NCI-H1694 treated with DMSO at 0.1 percent for 48 hours (cell line): Measurements from ENCODE around the gene HSFX3.
"Not testable (repeated sequence)": the region's sequence is repeated elsewhere in the genome, so short reads cannot be mapped to it uniquely, and the experiment has no call there.

Source experiments
- DNase-seq: peaks from one replicate; lab custom pipeline; 2025; lab: John Stamatoyannopoulos, UW

HSFX3 gene

DNA sequence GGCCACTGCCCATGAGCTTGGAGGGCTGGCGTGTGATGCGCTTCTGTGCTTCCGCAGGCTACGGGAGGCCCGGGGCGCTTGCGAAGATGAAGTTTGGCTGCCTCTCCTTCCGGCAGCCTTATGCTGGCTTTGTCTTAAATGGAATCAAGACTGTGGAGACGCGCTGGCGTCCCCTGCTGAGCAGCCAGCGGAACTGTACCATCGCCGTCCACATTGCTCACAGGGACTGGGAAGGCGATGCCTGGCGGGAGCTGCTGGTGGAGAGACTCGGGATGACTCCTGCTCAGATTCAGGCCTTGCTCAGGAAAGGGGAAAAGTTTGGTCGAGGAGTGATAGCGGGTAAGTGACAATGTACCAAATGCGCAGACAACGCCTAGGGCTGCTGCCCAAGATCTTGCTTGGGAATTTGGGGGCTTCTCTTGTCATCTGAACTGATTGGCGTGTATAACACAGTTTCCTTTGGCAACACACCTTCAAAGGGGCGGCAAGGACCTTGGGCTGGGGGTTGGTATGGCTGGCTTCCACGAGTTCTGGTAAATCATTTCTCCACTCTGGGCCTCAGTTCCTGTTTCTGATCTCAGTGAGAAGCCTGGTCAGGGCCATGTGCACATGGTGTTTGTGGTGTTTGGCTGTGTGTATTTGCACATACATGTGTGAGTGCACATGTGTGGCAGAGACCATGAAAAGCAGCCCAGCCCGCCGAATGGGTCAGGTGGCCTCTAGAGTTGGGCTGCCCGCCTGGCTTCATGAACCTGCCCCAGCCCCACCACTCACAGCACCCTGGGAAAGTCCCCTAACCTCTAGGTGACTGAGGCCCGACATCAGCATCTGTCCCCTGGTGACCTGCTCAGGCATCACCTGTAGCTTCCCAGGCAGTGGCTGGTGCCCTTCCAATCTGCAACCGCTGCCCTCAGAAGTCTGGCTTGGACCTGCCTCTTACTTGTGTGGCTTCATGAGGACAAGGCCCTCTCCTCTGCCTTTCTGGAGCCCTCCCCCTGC is 3.9 kb downstream of the HSFX3 start:
- DNase-seq: peak; percentile 19

DNA sequence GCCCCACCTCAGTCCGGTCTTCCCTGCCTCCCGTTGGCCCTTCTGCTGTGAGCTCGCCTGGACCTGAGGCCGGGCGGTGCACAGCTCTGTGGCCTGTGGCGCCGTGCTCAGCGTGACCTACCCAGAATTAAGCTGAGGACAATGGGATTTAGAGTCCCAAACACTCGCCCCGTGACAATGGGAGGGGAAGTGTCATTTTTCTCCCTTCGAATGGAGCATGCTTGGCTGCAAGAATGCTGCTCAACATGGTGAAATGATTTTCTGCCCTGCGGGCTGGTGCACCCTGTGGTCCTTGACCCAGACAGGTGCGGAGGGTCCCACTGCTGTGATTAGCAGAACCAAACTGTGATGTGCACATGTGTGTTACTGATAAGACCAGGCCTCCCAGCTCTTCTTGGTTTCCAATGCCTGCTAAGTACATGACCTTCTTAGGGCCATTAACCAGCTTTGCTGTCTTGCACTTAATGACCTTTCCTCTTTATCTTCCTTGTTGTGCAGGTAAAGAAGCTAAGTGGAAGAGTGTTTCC is 8.1 kb downstream of the HSFX3 start:
- DNase-seq: no peak

DNA sequence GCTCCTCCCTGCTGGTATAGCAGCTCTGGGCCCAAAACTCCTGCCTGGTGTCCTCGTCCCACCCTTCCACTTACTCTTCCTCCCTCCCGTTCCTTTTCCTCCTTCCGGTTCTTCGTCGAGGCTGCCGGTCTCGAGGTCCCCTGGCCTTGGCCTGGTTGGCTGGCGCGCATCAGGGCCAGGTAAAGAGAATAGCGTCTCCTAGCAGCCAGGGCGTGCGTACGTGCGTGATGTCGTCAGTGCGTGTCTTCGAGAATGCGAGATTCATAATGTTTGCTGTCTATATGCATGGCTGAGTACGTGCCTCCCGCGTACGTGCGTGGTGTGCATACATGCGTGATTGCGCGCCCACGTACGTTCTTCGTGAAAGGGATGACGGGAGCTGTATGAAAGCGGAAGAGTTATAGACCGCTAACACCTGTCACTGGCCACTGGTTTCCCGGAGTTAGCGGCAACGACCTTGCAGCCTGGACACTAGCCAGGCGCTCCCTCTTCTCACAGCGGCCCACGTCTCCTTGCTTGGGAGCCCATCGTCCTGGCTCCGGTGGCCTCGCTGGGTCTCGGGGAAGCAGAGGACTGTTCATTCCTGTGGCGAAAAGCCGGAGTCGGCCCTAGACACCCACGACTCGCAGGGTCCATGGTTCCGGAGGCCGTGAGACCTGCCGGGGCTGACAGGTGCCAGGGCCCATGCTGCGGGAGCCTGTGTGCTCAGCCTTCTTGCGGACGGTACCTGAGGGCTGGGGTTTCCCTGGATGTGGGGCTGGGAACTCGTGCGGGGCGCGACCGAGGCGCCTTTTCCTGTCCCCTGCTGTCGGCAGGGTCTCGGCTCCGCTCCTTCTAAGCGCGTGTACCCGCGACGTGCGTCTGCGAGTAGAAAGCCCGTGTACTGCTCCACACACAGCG is 8.9 kb downstream of the HSFX3 start, which contains the start of gene EOLA1:
Gene EOLA1 (plus strand): TSS at position 392 of the 900 bp plus-strand sequence. CDS start 4,619 bp downstream, outside the sequence.
- DNase-seq: peak; percentile 89

DNA sequence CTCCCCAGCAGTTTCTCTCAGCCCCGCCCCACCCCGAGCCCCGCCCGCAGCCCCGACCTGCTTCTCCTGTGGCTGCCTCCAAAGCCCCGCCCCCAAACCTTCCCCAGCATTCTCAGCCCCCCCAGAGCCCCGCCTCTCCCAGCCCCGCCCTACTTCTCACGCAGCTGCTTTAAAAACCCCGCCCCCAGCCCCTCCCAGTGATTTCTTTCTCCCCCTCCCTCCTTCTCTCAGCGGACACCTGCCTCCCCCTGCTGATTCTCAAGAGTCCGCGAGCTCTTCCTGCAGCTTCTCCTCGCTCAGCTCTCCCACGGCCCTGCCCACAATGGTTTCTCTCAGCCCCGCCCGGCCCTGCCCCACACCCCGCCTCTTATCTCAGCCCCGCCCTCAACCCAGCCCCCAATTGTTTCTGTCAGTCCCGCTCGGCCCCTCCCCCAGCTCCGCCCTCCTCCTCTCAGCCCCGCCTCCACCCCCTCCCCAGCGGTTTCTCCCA is 9.5 kb downstream of the HSFX3 start:
- peak; percentile 90 for DNase-seq

DNA sequence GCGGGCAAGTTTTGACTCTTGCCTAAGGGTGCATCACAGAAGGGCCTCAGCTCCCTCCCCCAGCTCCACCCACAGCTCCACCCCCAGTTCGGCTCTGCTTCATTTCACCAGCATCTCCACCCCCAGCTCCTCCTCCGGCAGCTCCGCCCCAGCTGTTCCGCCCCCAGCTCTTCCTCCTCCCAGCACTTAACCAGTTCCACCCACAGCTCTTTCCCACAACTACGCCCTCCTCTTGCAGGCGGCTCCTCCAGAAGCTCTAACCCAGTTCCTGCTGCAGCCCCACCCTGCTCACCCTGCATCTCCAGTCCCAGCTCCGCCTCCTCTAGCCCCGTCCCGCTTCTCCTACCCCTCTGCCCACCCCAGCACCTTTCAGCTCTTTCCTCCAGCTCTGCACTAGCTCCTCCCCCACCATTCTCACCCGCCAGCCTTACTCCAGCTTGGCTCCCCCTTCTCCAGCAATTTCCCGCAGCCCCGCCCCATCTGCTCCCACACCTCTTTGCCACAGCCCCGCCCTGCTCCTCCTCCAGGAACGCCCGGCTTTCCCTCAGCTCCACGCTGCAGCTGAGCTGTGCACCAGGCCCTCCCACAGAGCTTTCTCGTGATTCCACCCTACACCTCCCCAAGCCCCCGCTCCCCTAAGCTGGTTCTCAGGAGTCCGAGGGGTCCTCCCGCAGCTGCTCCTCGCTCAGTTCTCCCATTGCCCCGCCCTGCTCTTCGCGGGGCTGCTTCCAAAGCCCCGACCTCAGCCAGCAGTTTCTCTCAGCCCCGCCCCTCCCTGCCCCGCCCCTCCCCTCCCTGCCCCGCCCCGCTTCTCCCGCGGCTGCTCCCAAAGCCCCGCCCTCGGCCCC is 10.2 kb downstream of the HSFX3 start:
- peak; percentile 93 for DNase-seq

- DNase-seq: not testable (repeated sequence)
These were observed 12.2 kb downstream of the HSFX3 start for GRCh38 chrX:149537474-149537873.

DNA sequence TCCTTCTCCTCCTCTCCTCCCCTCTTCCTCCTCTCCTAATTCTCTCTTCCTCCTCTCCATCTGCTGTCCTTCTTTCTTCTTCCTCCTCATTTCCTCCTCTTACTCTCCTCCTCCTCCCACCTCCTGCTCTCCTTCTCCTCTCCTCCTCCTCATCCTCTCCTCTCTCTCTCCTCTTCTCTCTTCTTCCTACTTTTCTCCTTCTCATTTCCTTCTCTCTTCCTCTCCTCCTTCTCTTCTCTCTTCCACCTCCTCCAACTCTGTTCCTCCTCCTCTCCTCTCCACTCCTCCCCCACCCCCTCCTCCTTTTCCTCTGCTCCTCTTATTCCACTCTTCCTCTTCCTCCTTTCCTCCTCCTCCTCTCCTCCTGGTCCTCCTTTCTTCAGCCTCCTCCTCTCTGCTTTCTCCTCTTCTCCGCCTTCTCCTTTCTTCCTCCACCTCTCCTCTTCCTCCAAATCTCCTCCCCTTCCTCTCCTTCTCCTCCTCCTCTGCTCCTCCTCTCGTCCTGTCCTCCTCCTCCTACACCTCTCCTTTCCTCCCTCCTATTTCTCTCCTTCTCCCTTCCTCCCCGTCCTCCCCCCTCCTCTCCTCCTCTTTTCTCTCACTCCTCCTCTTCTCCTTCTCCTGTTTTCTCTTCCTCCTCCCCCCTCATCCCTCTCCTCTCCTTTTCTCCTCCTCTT is 14.7 kb downstream of the HSFX3 start:
- not testable (repeated sequence) for DNase-seq

GRCh38 chrX:149533999-149534398 is 15.7 kb downstream of the HSFX3 start:
- DNase-seq: not testable (repeated sequence)

GRCh38 chrX:149532868-149533267 is 16.9 kb downstream of the HSFX3 start:
- not testable (repeated sequence) for DNase-seq

GRCh38 chrX:149531599-149531998 is 18.1 kb downstream of the HSFX3 start:
- no peak for DNase-seq

- no peak for DNase-seq
These were observed 21.3 kb downstream of the HSFX3 start for GRCh38 chrX:149528381-149528780.

DNA sequence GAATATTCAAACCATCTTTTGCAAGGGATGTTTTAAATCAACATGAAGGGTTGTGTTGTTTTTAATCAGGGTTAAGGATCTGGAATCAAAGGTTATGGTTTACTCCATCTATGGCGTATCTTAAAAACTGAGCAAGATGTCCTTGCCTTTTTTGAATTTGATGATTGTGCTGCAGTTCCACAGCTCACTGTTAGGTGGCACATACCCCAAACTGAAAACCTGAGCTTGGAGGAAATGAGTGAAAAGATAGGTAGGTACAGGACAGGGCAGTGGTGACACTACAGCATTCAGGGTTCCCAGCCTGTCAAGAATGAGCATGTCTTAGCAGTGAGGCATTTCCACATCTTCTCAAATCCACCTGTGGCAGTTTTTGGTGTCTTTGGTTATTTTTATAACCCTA is 22.0 kb downstream of the HSFX3 start:
- peak; percentile 28 for DNase-seq

- not testable (repeated sequence) for DNase-seq
These were observed 23.2 kb downstream of the HSFX3 start for GRCh38 chrX:149526318-149527033.

GRCh38 chrX:149525903-149526302 is 23.8 kb downstream of the HSFX3 start:
- not testable (repeated sequence) for DNase-seq

GRCh38 chrX:149525389-149525788 is 24.3 kb downstream of the HSFX3 start:
- DNase-seq: peak; percentile 32

DNA sequence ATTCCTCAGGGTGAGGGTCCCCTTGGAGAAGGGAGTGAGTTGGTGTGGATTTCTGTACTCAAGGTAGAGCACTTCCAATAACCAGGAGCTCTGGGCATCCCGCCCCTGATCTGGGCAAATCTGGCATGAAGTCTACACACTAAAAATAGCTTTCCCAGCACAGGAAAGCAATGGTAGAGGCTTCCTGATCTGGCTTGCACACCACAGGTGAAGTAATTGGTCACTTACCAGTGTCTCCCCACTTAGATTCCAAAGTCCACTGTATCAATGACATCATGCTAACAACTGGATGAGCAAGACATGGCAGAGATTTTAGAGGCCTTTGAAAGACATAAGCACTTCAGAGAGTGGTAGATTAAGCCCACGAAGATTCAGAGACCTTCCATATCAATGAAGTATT is 26.8 kb downstream of the HSFX3 start:
- DNase-seq: no peak

- DNase-seq: no peak
These were observed 28.3 kb downstream of the HSFX3 start for GRCh38 chrX:149521438-149521837.

DNA sequence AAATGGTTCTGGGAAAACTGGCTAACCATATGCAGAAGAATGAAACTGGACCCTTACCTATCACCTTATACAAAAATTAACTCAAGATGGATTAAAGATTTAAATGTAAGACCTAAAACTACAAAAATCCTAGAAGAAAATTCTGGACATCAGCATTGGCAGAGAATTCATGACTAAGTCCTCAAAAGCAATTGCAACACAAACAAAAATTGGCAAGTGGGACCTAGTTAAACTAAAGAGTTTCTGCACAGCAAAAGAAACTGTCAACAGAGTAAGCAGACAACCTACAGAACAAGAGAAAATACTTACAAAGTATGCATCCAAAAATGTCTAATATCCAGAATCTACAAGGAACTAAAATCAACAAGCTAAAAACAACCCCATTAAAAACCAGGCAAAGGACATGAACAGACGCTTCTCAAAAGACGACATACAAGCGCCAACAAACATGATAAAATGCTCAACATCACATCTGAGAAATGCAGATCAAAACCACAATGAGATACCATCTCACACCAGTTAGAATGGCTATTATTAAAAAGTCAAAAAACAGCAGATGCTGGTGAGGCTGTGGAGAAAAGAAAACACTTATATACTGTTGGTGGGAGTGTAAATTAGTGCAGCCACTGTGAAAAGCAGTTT is 29.0 kb downstream of the HSFX3 start:
- DNase-seq: not testable (repeated sequence)

DNA sequence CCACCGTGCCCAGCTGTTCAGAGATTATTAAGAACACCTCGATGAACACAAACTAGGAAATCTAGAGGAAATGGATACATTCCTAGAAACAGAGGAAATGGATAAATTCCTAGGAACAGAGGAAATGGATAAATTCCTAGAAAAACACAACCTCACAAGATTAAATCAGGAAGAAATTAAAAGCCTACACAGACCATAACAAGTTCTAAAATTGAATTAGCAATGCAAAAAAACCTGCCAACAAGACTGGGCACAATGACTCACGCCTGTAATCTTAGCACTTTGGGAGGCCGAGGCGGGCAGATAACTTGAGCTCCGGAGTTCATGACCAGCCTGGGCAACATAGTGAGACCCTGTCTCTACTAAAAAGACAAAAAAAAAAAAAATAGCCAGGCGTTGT is 31.5 kb downstream of the HSFX3 start:
- no peak for DNase-seq
